GM06990 (cell line): ENCODE results near the gene SPECC1L.

ENCODE experiments used
- DNase-seq: peaks from one replicate; pipeline ENCODE4 v3.0.0-alpha.2; 2011; ENCODE audit not compliant: insufficient read length; ENCODE audit errors: extremely low read depth
- H3K27me3 ChIP-seq: replicated peaks from 2 replicates; pipeline ENCODE4 v1.6.0; 2011; ENCODE audit warnings: low read length; ENCODE audit not compliant: control insufficient read depth, insufficient read depth
- H3K36me3 ChIP-seq: 2 replicates; pipeline ENCODE4 v1.5.1; 2011; ENCODE audit warnings: low read length; ENCODE audit not compliant: control insufficient read depth, insufficient read depth
- H3K4me3 ChIP-seq: replicated peaks from 2 replicates; pipeline ENCODE4 v1.5.1; 2011; ENCODE audit warnings: low read depth, mild to moderate bottlenecking, control low read depth, low read length
- TF ChIP-seq, protein P1 (sequence below): IDR thresholded peaks from 2 replicates; pipeline ENCODE4 v1.5.1; 2011; ENCODE audit warnings: low read length, control low read depth, mild to moderate bottlenecking, inconsistent platforms; ENCODE audit not compliant: insufficient read depth, poor library complexity, severe bottlenecking

Gene SPECC1L

DNA sequence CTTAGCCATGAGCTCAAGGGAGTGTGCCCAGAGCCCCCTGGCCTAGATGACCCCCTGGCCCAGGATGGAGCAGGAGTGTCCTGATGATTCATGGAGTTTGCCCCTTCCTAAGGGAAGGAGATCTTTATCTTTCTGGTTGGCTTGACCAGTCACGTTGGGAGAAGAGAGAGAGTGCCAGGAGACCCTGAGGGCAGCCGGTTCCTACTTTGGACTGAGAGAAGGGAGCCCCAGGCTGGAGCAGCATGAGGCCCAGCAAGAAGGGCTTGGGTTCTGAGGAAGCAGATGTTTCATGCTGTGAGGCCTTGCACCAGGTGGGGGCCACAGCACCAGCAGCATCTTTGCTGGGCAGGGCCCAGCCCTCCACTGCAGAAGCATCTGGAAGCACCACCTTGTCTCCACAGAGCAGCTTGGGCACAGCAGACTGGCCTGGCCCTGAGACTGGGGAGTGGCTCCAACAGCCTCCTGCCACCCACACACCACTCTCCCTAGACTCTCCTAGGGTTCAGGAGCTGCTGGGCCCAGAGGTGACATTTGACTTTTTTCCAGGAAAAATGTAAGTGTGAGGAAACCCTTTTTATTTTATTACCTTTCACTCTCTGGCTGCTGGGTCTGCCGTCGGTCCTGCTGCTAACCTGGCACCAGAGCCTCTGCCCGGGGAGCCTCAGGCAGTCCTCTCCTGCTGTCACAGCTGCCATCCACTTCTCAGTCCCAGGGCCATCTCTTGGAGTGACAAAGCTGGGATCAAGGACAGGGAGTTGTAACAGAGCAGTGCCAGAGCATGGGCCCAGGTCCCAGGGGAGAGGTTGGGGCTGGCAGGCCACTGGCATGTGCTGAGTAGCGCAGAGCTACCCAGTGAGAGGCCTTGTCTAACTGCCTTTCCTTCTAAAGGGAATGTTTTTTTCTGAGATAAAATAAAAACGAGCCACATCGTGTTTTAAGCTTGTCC is 171.0 kb downstream of the SPECC1L start:
- Histone ChIP-seq H3K27me3 (no peaks in the 10 kb centered on the region), H3K4me3 (no peak overlapping the region), H3K36me3 (peaks cover 38% of the 10 kb centered on the region)
- TF ChIP-seq, protein P1, sequence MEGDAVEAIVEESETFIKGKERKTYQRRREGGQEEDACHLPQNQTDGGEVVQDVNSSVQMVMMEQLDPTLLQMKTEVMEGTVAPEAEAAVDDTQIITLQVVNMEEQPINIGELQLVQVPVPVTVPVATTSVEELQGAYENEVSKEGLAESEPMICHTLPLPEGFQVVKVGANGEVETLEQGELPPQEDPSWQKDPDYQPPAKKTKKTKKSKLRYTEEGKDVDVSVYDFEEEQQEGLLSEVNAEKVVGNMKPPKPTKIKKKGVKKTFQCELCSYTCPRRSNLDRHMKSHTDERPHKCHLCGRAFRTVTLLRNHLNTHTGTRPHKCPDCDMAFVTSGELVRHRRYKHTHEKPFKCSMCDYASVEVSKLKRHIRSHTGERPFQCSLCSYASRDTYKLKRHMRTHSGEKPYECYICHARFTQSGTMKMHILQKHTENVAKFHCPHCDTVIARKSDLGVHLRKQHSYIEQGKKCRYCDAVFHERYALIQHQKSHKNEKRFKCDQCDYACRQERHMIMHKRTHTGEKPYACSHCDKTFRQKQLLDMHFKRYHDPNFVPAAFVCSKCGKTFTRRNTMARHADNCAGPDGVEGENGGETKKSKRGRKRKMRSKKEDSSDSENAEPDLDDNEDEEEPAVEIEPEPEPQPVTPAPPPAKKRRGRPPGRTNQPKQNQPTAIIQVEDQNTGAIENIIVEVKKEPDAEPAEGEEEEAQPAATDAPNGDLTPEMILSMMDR, result no peak
- no peak for DNase-seq

GRCh38 chr22:24442352-24442744 is 171.7 kb downstream of the SPECC1L start:
- H3K27me3 ChIP-seq, result no peaks in the 10 kb centered on the region
- TF ChIP-seq, protein P1, result no peak
- DNase-seq, result no peak
- H3K4me3 ChIP-seq, result no peak overlapping the region
- peaks cover 38% of the 10 kb centered on the region for H3K36me3 ChIP-seq

- TF ChIP-seq, protein P1, result no peak
- Histone ChIP-seq H3K36me3 (peaks cover 38% of the 10 kb centered on the region), H3K4me3 (no peak overlapping the region), H3K27me3 (no peaks in the 10 kb centered on the region)
- DNase-seq, result no peak
These were observed 173.0 kb downstream of the SPECC1L start for GRCh38 chr22:24443668-24444067.

DNA sequence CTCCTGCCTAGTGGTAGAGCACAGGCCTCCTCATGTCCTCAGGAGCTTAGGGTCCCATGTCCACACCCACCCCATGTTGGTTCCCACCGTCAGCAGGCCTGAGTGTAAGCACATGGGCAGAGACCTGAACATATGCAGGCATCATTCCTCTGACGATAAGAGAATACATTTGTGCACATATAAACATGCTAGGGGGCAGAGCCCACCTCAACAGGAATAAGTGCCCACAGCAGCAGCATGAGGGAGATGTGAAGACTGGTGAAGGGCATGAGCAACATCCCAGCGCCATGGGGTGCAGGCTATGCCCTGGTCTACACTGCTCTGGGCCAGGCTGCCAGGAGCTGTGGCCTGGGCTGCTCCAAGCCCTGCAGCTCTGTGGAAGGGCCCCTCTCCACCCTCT is 173.6 kb downstream of the SPECC1L start:
- DNase-seq, result no peak
- H3K27me3 ChIP-seq, result no peaks in the 10 kb centered on the region
- TF ChIP-seq, protein P1, result no peak

DNA sequence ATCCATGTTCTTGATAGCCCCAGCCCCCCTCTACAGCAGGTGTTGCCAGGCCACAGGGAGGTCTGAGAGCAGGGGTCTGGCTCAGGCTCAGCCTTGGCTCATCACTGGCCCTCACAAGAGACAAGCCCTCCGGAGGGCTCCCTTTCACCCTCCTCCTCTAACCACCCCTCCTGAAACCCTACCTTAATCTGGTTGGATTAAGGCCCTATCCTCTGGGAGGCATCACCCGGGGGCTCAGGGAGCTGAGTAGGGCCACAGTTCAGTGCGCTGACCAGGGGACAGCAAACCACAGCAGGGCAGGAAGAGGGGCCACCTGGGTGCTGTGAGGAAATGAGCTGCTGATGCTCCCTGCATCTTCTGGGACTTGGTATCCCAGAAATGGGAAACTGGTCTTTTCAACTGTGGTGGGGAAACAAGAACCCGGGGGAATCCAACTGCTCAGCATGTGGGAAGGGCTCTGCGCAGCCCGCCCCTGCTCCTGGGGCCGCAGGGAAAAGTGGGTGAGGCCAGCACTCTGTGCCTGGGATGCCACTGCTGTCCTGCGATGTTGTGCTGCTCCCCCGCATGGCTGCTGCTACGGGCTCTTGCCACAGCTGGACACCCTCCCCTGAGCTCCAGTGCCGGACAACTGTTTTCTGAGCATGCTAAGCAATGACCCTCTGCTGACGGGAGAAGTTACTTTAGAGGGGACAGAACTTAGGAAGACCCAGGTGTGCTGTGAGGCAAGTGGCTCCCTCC is 174.3 kb downstream of the SPECC1L start:
- TF ChIP-seq, protein P1, result no peak
- Histone ChIP-seq H3K27me3 (no peaks in the 10 kb centered on the region), H3K4me3 (no peak overlapping the region), H3K36me3 (peaks cover 36% of the 10 kb centered on the region)
- DNase-seq, result no peak

More for the DNA sequence above, 173.6 kb downstream of the SPECC1L start:
- H3K4me3 ChIP-seq, result no peak overlapping the region
- H3K36me3 ChIP-seq, result peaks cover 38% of the 10 kb centered on the region
